Vagina (tissue), 2 donors: ENCODE measurements around the gene APOE.
"Not testable (repeated sequence)": the region's sequence is repeated elsewhere in the genome, so short reads cannot be mapped to it uniquely, and the experiment has no call there.

Experiments used
- POLR2A ChIP-seq, 2 donors: fragments of 450-650 bp; IDR thresholded peaks; one replicate each; pipeline ENCODE4 v1.6.1; 2017; ENCODE audit warnings: antibody characterized with exemption in 2 of 2, mild to moderate bottlenecking in 2 of 2, moderate library complexity in 2 of 2
- POLR2AphosphoS5 ChIP-seq, 2 donors: sonication (generic); formaldehyde crosslinking; IDR thresholded peaks; one replicate each; pipeline ENCODE4 v1.9.0; 2017; ENCODE audit warnings: antibody characterized with exemption in 2 of 2, mild to moderate bottlenecking in 2 of 2, low read depth in 1 of 2; ENCODE audit not compliant: insufficient read depth in 1 of 2
- TF ChIP-seq, protein P1 (sequence below), 3 experiments: fragments of 450-650 bp in 2 of 3; fragments of 200-600 bp in 1 of 3; sonication (generic) in 1 of 3; IDR thresholded peaks; one replicate each; pipeline ENCODE4 v1.5.1; 2017 to 2019; ENCODE audit warnings: antibody characterized with exemption in 3 of 3, mild to moderate bottlenecking in 2 of 3, moderate library complexity in 2 of 3

DNA sequence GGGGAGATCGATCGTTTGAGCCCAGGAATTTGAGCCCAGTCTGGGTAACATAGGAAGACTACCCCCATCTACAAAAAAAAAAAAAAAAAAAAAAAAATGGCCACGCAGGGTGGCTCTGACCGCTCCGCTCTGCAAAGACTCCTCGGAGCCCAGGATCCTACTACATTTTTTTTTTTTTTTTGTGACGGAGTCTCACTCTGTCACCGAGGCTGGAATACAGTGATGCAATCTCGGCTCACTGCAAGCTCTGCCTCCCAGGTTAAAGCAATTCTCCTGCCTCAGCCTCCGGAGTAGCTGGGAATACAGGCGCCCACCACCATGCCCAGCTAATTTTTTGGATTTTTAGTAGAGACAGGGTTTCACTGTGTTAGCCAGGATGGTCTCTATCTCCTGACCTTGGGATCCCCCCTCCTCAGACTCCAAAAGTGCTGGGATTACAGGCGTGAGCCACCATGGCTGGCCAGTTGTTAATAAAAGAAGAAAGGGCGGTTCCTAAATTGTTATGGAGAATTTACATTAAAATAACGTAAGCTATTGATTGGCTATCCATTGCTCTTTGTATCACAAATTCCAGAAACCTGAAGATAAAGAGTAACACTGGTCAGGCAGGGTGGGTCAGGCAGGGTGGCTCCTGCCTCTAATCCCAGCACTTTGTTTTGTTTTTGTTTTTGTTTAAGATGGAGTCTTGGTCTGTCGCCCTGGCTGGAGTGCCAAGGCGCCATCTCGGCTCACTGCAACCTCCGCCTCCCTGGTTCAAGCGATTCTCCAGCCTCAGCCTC lies 22.8 kb upstream of the APOE start:
- TF ChIP-seq, protein P1, sequence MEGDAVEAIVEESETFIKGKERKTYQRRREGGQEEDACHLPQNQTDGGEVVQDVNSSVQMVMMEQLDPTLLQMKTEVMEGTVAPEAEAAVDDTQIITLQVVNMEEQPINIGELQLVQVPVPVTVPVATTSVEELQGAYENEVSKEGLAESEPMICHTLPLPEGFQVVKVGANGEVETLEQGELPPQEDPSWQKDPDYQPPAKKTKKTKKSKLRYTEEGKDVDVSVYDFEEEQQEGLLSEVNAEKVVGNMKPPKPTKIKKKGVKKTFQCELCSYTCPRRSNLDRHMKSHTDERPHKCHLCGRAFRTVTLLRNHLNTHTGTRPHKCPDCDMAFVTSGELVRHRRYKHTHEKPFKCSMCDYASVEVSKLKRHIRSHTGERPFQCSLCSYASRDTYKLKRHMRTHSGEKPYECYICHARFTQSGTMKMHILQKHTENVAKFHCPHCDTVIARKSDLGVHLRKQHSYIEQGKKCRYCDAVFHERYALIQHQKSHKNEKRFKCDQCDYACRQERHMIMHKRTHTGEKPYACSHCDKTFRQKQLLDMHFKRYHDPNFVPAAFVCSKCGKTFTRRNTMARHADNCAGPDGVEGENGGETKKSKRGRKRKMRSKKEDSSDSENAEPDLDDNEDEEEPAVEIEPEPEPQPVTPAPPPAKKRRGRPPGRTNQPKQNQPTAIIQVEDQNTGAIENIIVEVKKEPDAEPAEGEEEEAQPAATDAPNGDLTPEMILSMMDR (IDR thresholded peaks at IDR 0.05), result not testable (repeated sequence)
- not testable (repeated sequence) for TF ChIP-seq POLR2AphosphoS5 (IDR thresholded peaks at IDR 0.05; ENCODE audit: insufficient read depth in 1 of 2, low read depth in 1 of 2); POLR2A (IDR thresholded peaks at IDR 0.05)
